Loucy (cell line): ENCODE measurements around the gene SLC39A11.
"Not testable (repeated sequence)": the region's sequence is repeated elsewhere in the genome, so short reads cannot be mapped to it uniquely, and the experiment has no call there.

Experiments used
- H2AFZ ChIP-seq: fragments of 200-600 bp; sonication (generic); 2 replicates; pipeline ENCODE4 v1.6.0; 2016; ENCODE audit warnings: antibody characterized with exemption, mild to moderate bottlenecking, low read length, moderate library complexity
- H3F3A ChIP-seq: fragments of 200-600 bp; 2 replicates; pipeline ENCODE4 v1.6.0; 2016; ENCODE audit warnings: antibody characterized with exemption, low read depth, mild to moderate bottlenecking
- H3K27me3 ChIP-seq: fragments of 200-600 bp; sonication (generic); 2 replicates; pipeline ENCODE4 v1.6.1; 2014; ENCODE audit warnings: low read length, mild to moderate bottlenecking; ENCODE audit not compliant: insufficient read depth, poor library complexity, severe bottlenecking
- H3K36me3 ChIP-seq: fragments of 200-600 bp; sonication (generic); 2 replicates; pipeline ENCODE4 v1.6.1; 2016; ENCODE audit warnings: low read length; ENCODE audit not compliant: insufficient read depth
- H3K4me1 ChIP-seq: fragments of 200-600 bp; sonication (generic); 2 replicates; pipeline ENCODE4 v1.5.1; 2014; ENCODE audit warnings: low read length, mild to moderate bottlenecking; ENCODE audit not compliant: insufficient read depth, poor library complexity, severe bottlenecking
- H3K4me2 ChIP-seq: fragments of 200-600 bp; sonication (generic); 2 replicates; pipeline ENCODE4 v1.6.0; 2014; ENCODE audit warnings: antibody characterized with exemption, low read length, low read depth, mild to moderate bottlenecking; ENCODE audit not compliant: poor library complexity, severe bottlenecking
- H3K4me3 ChIP-seq: fragments of 200-600 bp; sonication (generic); 2 replicates; pipeline ENCODE4 v1.5.1; 2014; ENCODE audit warnings: low read length, mild to moderate bottlenecking, mixed read lengths; ENCODE audit not compliant: poor library complexity, severe bottlenecking
- H3K79me2 ChIP-seq: fragments of 200-600 bp; sonication (generic); 2 replicates; pipeline ENCODE4 v1.6.1; 2014; ENCODE audit warnings: low read length; ENCODE audit not compliant: insufficient read depth
- H3K9ac ChIP-seq: fragments of 200-600 bp; sonication (generic); 2 replicates; pipeline ENCODE4 v1.6.0; 2014; ENCODE audit warnings: mild to moderate bottlenecking, low read depth, low read length, moderate library complexity; ENCODE audit not compliant: poor library complexity, severe bottlenecking
- H3K9me2 ChIP-seq: fragments of 200-600 bp; sonication (generic); replicated peaks from 2 replicates; pipeline ENCODE4 v1.6.1; 2016; ENCODE audit warnings: low read depth, low read length, mixed read lengths
- H3K9me3 ChIP-seq: fragments of 200-600 bp; sonication (generic); 2 replicates; pipeline ENCODE4 v1.6.1; 2014; ENCODE audit warnings: mild to moderate bottlenecking, antibody characterized with exemption, low read length, low read depth; ENCODE audit not compliant: insufficient read depth
- H4K20me1 ChIP-seq: fragments of 200-600 bp; sonication (generic); 2 replicates; pipeline ENCODE4 v1.6.0; 2014; ENCODE audit warnings: antibody characterized with exemption, low read length, mild to moderate bottlenecking; ENCODE audit not compliant: insufficient read depth, poor library complexity, severe bottlenecking
- EZH2phosphoT487 ChIP-seq: fragments of 200-600 bp; IDR thresholded peaks from 2 replicates; pipeline ENCODE4 v1.6.1; 2018; ENCODE audit warnings: antibody characterized with exemption, mild to moderate bottlenecking, moderate library complexity, borderline replicate concordance
- TF ChIP-seq, protein P1 (sequence below): fragments of 200-600 bp; sonication (generic); conservative IDR thresholded peaks from 2 replicates; pipeline ENCODE4 v1.5.1; 2014; ENCODE audit warnings: mild to moderate bottlenecking, antibody characterized with exemption, low read length

SLC39A11 gene

DNA sequence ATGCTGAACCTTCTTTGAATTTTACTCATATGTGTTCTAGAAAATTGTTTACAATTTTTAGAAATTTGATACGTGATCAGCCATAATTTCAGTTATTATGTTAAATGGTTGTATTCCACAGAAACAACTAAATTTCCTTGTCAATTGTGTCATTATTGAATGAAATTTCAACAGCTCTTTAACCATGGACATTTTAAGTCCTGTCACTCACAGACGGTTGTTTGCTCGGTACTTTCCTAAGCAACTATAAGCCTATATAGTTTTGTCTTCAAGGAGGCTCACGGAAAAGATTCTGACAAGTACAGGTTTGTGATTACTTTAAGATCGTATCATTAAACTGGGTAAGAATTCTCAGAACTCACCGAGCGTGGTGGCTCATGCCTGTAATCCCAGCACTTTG is 31.8 kb downstream of the SLC39A11 start:
- Histone ChIP-seq H3K36me3 (no peaks in the 10 kb centered on the region), H4K20me1 (no peaks in the 10 kb centered on the region), H3K27me3 (no peaks in the 10 kb centered on the region), H3K4me2 (no peak overlapping the region), H3K9me2 (no peaks in the 10 kb centered on the region), H3K9me3 (no peaks in the 10 kb centered on the region), H3K4me3 (no peak overlapping the region), H3K79me2 (0 out of 2 replicates have a peak, but pooled peaks cover 3% of the 10 kb centered on the region), H3K4me1 (peaks cover 9% of the 10 kb centered on the region), H3F3A (no peaks in the 10 kb centered on the region), H3K9ac (no peak overlapping the region), H2AFZ (no peak overlapping the region)
- TF ChIP-seq, protein P1, sequence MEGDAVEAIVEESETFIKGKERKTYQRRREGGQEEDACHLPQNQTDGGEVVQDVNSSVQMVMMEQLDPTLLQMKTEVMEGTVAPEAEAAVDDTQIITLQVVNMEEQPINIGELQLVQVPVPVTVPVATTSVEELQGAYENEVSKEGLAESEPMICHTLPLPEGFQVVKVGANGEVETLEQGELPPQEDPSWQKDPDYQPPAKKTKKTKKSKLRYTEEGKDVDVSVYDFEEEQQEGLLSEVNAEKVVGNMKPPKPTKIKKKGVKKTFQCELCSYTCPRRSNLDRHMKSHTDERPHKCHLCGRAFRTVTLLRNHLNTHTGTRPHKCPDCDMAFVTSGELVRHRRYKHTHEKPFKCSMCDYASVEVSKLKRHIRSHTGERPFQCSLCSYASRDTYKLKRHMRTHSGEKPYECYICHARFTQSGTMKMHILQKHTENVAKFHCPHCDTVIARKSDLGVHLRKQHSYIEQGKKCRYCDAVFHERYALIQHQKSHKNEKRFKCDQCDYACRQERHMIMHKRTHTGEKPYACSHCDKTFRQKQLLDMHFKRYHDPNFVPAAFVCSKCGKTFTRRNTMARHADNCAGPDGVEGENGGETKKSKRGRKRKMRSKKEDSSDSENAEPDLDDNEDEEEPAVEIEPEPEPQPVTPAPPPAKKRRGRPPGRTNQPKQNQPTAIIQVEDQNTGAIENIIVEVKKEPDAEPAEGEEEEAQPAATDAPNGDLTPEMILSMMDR = no peak
- TF ChIP-seq EZH2phosphoT487 = no peak

DNA sequence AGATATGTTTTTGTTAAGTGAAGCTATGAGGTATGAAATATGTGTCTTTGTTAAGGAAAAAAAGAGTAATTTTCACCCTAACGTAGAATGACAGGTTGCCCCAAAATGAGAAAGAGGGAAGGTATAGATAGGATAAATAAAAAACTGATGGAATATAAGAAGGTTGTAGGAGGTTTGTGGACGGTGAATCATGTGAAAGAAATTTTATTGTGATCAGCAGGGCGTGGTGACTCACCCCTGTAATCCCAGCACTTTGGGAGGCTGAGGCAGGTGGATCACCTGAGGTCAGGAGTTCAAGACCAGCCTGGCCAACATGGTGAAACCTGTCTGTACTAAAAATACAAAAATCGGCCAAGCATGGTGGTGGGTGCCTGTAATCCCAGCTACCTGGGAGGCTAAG is 32.8 kb downstream of the SLC39A11 start:
- not testable (repeated sequence) for H3K36me3 ChIP-seq, H3F3A ChIP-seq, H3K4me3 ChIP-seq, H4K20me1 ChIP-seq, H3K4me2 ChIP-seq, H3K27me3 ChIP-seq, H2AFZ ChIP-seq, H3K4me1 ChIP-seq, H3K9me2 ChIP-seq, H3K9ac ChIP-seq, H3K79me2 ChIP-seq, H3K9me3 ChIP-seq

DNA sequence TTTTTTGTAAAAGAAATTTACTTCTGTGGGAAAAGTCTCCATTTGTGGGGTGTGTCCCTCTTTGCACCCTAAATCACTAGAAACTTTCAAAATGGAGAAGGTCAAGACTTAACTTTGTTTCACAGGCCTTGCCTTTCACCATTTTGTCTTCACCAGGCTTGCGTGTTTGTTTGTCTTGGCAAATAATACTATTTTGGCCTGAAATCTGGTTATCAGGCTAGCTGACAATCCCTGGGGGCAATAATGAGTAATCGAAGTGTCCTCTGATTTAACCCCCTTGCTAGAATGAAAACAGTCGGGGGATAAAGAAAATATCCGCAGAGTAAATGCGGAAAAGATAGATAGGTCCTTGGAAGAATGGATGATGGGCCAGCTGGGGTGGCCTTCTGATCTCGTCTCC is 34.5 kb downstream of the SLC39A11 start:
- Histone ChIP-seq H4K20me1 (no peaks in the 10 kb centered on the region), H3K4me3 (no peak overlapping the region), H3K9me3 (no peaks in the 10 kb centered on the region), H3K27me3 (no peaks in the 10 kb centered on the region), H3K36me3 (no peaks in the 10 kb centered on the region), H3K9ac (no peak overlapping the region), H2AFZ (no peak overlapping the region), H3K79me2 (0 out of 2 replicates have a peak, but pooled peaks cover 2% of the 10 kb centered on the region), H3K9me2 (no peaks in the 10 kb centered on the region), H3K4me1 (no peaks in the 10 kb centered on the region), H3K4me2 (no peak overlapping the region), H3F3A (no peaks in the 10 kb centered on the region)
- TF ChIP-seq EZH2phosphoT487 = no peak
- TF ChIP-seq, protein P1 = no peak

DNA sequence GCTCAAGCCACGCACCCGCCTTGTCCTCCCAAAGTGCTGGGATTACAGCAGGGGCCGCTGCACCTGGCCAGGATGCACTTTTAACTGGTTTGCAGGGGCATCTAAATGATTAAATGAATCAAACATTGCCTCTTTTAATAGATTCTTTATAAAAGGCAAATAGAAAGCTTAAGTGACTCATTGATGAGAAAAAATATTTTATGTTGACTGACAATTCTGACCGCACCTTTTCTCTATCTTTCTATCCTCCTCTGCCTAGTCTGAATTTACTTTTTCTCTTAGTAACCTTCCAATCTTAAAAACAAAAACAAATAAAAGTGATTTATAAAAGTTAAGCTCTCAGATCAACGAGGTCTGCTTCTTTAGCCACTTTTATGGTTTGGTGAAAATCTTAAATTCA is 35.3 kb downstream of the SLC39A11 start:
- Histone ChIP-seq H2AFZ (no peak overlapping the region), H4K20me1 (no peaks in the 10 kb centered on the region), H3K4me1 (no peaks in the 10 kb centered on the region), H3K4me3 (no peak overlapping the region), H3K9me2 (no peaks in the 10 kb centered on the region), H3K9me3 (no peaks in the 10 kb centered on the region), H3K4me2 (no peak overlapping the region), H3F3A (no peaks in the 10 kb centered on the region), H3K27me3 (no peaks in the 10 kb centered on the region), H3K79me2 (no peaks in the 10 kb centered on the region), H3K9ac (no peak overlapping the region), H3K36me3 (no peaks in the 10 kb centered on the region)
- TF ChIP-seq, protein P1 = no peak
- no peak for TF ChIP-seq EZH2phosphoT487
